ENCODE data around the gene AMOTL1.

DNA sequence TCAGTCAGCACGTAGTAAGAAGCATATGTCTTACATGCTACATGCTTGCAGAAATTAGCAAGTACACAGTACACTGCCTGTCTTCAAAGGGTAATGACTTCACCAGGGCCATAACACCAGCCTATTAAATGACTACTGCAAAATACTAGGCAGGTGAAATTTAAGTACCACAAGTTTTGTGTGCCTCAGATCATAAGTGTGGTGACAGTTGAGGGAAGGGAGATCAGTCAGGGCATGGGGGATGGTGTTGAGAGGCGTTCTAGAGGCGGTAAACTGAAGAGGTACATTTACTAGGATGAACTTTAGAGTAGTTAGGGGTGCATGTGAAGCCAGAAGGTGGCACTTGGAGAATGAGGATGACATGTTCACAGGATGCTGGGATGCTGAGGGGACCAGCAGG is 22.0 kb downstream of the AMOTL1 start:
- TF ChIP-seq, protein P1, sequence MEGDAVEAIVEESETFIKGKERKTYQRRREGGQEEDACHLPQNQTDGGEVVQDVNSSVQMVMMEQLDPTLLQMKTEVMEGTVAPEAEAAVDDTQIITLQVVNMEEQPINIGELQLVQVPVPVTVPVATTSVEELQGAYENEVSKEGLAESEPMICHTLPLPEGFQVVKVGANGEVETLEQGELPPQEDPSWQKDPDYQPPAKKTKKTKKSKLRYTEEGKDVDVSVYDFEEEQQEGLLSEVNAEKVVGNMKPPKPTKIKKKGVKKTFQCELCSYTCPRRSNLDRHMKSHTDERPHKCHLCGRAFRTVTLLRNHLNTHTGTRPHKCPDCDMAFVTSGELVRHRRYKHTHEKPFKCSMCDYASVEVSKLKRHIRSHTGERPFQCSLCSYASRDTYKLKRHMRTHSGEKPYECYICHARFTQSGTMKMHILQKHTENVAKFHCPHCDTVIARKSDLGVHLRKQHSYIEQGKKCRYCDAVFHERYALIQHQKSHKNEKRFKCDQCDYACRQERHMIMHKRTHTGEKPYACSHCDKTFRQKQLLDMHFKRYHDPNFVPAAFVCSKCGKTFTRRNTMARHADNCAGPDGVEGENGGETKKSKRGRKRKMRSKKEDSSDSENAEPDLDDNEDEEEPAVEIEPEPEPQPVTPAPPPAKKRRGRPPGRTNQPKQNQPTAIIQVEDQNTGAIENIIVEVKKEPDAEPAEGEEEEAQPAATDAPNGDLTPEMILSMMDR (IDR thresholded peaks at IDR 0.05; ENCODE audit: control extremely low read depth in 1 of 3, insufficient read depth in 1 of 3, low read depth in 1 of 3, low read length in 3 of 3) = no peak
- TF ChIP-seq CEBPB (IDR thresholded peaks at IDR 0.05; ENCODE audit: low read depth, low read length) = no peak
- no peak for TF ChIP-seq KDM1A (IDR thresholded peaks at IDR 0.05; ENCODE audit: borderline replicate concordance, low read length)
- no peak for TF ChIP-seq EZH2 (IDR thresholded peaks at IDR 0.05; ENCODE audit: low read depth, low read length, severe bottlenecking)
- no peak for TF ChIP-seq CHD2 (IDR thresholded peaks at IDR 0.05; ENCODE audit: low read length)
- no peak for TF ChIP-seq TAF1 (IDR thresholded peaks at IDR 0.05; ENCODE audit: low read depth, low read length)
- TF ChIP-seq TBP (IDR thresholded peaks at IDR 0.05; ENCODE audit: low read depth, low read length) = no peak
- TF ChIP-seq SIX5 (IDR thresholded peaks at IDR 0.05; ENCODE audit: low read depth, low read length) = no peak
- TF ChIP-seq POLR2A (IDR thresholded peaks at IDR 0.05; ENCODE audit: control extremely low read depth in 1 of 2, low read depth in 2 of 2, low read length in 2 of 2) = no peak
- no peak for TF ChIP-seq ZNF274 (IDR thresholded peaks at IDR 0.05; ENCODE audit: borderline replicate concordance, extremely low read depth, low read length)
- no peak for TF ChIP-seq FOSL1 (IDR thresholded peaks at IDR 0.05; ENCODE audit: insufficient read depth, low read depth, low read length)
- no peak for TF ChIP-seq EGR1 (IDR thresholded peaks at IDR 0.05; ENCODE audit: borderline replicate concordance, low read depth, low read length)
- TF ChIP-seq CBX8 (IDR thresholded peaks at IDR 0.05; ENCODE audit: borderline replicate concordance, low read depth, low read length) = no peak
